NCI-H2227 (cell line): ENCODE results near the gene RAC2.

Experiments
- DNase-seq: peaks from one replicate; lab custom pipeline; 2025; ENCODE audit not compliant: unreplicated experiment; lab: John Stamatoyannopoulos, UW

RAC2 gene

GRCh38 chr22:37178350-37179125 lies 65.5 kb downstream of the RAC2 start:
- DNase-seq: no peak

- no peak for DNase-seq
Measured at GRCh38 chr22:37177755-37178154, 66.3 kb downstream of the RAC2 start.

GRCh38 chr22:37177221-37177620 lies 66.8 kb downstream of the RAC2 start:
- DNase-seq: no peak

- no peak for DNase-seq
Measured at GRCh38 chr22:37176464-37177061, 67.5 kb downstream of the RAC2 start.

GRCh38 chr22:37175414-37176281 lies 68.4 kb downstream of the RAC2 start:
- no peak for DNase-seq
